ENCODE data around the gene ISX.
"Not testable (repeated sequence)": the region's sequence is repeated elsewhere in the genome, so short reads cannot be mapped to it uniquely, and the experiment has no call there.

ISX gene

DNA sequence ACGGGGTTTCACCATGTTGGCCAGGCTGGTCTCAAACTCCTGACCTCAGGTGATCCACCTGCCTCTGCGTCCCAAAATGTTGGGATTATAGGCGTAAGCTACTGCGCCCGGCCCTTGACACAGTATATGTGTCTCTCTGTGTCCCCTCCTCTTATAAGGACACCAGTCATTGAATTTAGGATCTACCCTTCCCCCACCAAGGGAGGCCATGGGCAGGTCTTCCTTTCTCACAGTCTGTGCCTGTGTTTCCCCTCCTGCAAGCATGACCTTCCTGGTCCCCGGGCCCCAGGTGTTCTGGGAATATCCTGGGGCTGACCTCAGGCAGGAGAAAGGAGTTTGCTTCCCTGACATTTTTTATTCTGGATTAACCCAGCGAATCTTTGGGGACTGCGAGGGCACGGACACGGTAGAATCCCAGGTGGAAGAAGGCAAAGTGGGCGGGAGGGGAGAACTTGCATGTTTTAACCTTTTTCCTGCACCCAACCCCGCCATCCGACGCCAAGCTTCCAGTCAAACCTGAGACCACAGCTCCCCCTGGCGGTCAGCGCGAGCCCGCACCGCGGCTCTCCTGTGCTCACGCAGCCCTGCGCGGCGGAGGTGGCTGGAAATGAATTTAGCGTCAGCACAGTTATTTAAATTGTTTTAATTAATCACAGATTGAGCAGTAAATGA lies 42.1 kb upstream of the ISX start:
- peaks cover 9% of the 10 kb centered on the region for H3K27me3 ChIP-seq
- H3K9me3 ChIP-seq, result no peaks in the 10 kb centered on the region
- no peaks in the 10 kb centered on the region for H3K36me3 ChIP-seq
- TF ChIP-seq, protein P1, sequence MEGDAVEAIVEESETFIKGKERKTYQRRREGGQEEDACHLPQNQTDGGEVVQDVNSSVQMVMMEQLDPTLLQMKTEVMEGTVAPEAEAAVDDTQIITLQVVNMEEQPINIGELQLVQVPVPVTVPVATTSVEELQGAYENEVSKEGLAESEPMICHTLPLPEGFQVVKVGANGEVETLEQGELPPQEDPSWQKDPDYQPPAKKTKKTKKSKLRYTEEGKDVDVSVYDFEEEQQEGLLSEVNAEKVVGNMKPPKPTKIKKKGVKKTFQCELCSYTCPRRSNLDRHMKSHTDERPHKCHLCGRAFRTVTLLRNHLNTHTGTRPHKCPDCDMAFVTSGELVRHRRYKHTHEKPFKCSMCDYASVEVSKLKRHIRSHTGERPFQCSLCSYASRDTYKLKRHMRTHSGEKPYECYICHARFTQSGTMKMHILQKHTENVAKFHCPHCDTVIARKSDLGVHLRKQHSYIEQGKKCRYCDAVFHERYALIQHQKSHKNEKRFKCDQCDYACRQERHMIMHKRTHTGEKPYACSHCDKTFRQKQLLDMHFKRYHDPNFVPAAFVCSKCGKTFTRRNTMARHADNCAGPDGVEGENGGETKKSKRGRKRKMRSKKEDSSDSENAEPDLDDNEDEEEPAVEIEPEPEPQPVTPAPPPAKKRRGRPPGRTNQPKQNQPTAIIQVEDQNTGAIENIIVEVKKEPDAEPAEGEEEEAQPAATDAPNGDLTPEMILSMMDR (IDR thresholded peaks at IDR 0.05), result peak; percentile 51
- H3K4me1 ChIP-seq (ENCODE audit: control insufficient read depth in 1 of 2, insufficient read depth in 1 of 2, low read depth in 1 of 2, low read length in 1 of 2), result no peaks in the 10 kb centered on the region
- no peak overlapping the region for H3K4me3 ChIP-seq (ENCODE audit: low read depth in 1 of 2, low read length in 1 of 2)
- no peak overlapping the region for H3K27ac ChIP-seq

DNA sequence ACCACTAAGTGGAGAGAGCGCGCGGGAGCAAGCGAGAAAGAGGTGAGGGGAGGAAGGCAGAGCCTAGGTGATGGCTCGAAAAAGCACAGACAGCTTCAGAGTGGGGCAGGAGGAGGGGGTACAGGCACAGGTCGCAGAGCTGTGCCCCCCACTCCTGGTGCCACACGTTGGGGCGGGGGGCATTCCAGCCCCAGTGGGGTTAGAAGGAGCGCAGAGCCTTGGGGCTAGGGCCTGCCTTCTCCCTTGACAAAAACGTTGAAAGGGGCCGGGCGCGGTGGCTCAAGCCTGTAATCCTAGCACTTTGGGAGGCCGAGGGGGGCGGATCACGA lies 41.6 kb upstream of the ISX start:
- TF ChIP-seq, protein P1 (IDR thresholded peaks at IDR 0.05), result no peak
- Histone ChIP-seq H3K4me1 (ENCODE audit: control insufficient read depth in 1 of 2, insufficient read depth in 1 of 2, low read depth in 1 of 2, low read length in 1 of 2) (no peaks in the 10 kb centered on the region), H3K27ac (no peak overlapping the region), H3K27me3 (peaks cover 9% of the 10 kb centered on the region), H3K4me3 (ENCODE audit: low read depth in 1 of 2, low read length in 1 of 2) (no peak overlapping the region), H3K9me3 (no peaks in the 10 kb centered on the region), H3K36me3 (no peaks in the 10 kb centered on the region)

DNA sequence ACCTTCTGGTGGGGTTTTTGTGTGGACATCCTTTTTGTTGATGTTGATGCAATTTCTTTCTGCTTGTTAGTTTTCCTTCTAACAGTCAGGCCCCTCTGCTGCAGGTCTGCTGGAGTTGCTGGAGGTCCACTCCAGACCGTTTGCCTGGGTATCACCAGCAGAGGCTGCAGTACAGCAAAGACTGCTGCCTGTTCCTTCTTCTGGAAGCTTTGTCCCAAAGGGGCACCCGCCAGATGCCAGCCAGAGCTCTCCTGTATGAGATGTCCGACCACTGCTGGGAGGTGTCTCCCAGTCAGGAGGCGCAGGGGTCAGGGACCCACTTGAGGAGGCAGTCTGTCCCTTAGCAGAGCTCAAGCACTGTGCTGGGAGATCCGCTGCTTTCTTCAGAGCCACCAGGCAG lies 35.8 kb upstream of the ISX start:
- H3K27ac ChIP-seq; H3K4me3 ChIP-seq (ENCODE audit: low read depth in 1 of 2, low read length in 1 of 2); H3K9me3 ChIP-seq; H3K4me1 ChIP-seq (ENCODE audit: control insufficient read depth in 1 of 2, insufficient read depth in 1 of 2, low read depth in 1 of 2, low read length in 1 of 2); H3K27me3 ChIP-seq; H3K36me3 ChIP-seq: not testable (repeated sequence)

DNA sequence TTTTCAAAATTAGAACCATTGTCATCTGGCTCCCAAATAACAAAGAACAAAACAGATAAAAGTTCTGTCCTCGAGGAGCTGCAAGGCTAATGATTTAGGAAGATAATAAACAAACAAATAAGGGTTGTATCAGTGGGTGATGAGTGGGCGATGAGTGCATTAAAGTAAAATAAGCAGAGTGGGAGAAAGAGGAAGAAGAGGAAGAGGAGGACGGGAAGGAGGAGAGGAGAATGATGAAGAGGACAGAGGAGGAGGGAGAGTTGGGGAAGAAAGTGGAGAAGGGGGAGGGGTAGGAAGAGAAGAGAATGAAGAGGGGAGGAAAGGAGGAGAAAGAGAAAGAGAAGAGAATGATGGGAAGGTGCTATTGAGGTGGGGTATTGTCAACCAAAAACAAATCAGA lies 33.4 kb upstream of the ISX start:
- no peaks in the 10 kb centered on the region for H3K9me3 ChIP-seq
- H3K4me1 ChIP-seq (ENCODE audit: control insufficient read depth in 1 of 2, insufficient read depth in 1 of 2, low read depth in 1 of 2, low read length in 1 of 2), result no peaks in the 10 kb centered on the region
- TF ChIP-seq, protein P1 (IDR thresholded peaks at IDR 0.05), result no peak
- no peaks in the 10 kb centered on the region for H3K36me3 ChIP-seq
- H3K4me3 ChIP-seq (ENCODE audit: low read depth in 1 of 2, low read length in 1 of 2), result no peak overlapping the region
- no peaks in the 10 kb centered on the region for H3K27me3 ChIP-seq
- H3K27ac ChIP-seq, result no peak overlapping the region

DNA sequence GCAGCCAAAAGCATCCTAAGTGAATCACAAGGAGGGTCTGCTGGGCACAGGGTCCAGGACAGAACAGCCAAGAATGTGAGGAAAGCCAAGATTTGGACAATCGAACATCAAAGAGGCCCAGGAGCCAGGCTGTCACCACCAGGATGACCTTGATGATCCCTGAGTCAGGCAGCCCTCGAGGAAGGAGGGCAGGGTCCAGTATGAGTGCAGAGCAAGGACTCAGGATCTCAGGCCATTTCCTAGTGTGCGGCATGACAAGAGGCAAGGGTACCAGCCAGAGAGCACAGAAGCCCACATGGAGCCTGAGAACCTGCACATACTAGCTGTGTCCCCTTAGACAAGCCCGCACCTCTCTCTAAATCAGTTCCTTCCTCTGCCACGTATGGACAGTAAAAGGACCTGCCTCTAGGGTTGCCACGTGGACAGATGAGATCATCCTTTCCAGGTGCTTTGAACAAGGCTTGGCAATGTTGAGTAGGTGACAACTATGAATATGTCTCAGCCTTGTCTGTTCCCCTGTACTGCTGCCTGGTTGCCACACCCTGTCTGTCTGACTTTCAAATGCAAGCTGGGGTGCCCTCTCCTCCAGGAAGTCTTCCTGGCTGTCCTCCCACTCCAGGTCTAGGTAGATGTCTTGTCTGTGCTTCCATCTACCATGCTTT lies 32.2 kb upstream of the ISX start:
- Histone ChIP-seq H3K36me3 (no peaks in the 10 kb centered on the region), H3K9me3 (no peaks in the 10 kb centered on the region), H3K4me1 (ENCODE audit: control insufficient read depth in 1 of 2, insufficient read depth in 1 of 2, low read depth in 1 of 2, low read length in 1 of 2) (no peaks in the 10 kb centered on the region), H3K27ac (no peak overlapping the region), H3K4me3 (ENCODE audit: low read depth in 1 of 2, low read length in 1 of 2) (no peak overlapping the region), H3K27me3 (no peaks in the 10 kb centered on the region)
- TF ChIP-seq, protein P1 (IDR thresholded peaks at IDR 0.05), result no peak

DNA sequence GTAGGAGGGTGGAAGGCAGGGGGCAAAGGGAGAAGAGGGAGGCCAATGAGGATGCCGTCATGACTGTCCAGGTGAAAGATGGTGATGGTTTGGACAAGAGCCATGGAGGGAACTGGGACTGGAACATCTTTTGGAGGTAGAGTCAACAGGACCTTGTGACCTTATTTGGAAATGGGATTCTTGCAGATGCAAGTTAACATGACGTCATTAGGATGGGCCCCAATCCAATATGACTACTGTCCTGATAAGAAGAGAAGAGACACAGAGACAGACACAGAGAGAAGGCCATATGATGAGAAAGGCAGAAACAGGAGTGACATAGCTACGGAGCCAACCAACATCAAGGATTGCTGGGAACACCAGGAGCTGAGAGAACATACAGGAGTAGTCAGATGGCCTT lies 31.0 kb upstream of the ISX start:
- H3K27me3 ChIP-seq, result no peaks in the 10 kb centered on the region
- no peaks in the 10 kb centered on the region for H3K36me3 ChIP-seq
- no peaks in the 10 kb centered on the region for H3K4me1 ChIP-seq (ENCODE audit: control insufficient read depth in 1 of 2, insufficient read depth in 1 of 2, low read depth in 1 of 2, low read length in 1 of 2)
- H3K4me3 ChIP-seq (ENCODE audit: low read depth in 1 of 2, low read length in 1 of 2), result no peak overlapping the region
- TF ChIP-seq, protein P1 (IDR thresholded peaks at IDR 0.05), result no peak
- no peaks in the 10 kb centered on the region for H3K9me3 ChIP-seq
- no peak overlapping the region for H3K27ac ChIP-seq

All from neutrophil (primary cell).